Measurements from ENCODE around the gene PTPRZ1.

GRCh38 chr7:121931149-121931902, 58.4 kb downstream of the PTPRZ1 start:
- TF ChIP-seq TCF12 (IDR thresholded peaks at IDR 0.05; ENCODE audit: low read depth) (no peak), YY1 (IDR thresholded peaks at IDR 0.05; ENCODE audit: low read depth) (no peak), FOXM1 (IDR thresholded peaks at IDR 0.05; ENCODE audit: borderline replicate concordance, low read depth) (no peak), REST (IDR thresholded peaks at IDR 0.05; ENCODE audit: low read depth) (no peak), CEBPB (IDR thresholded peaks at IDR 0.05) (no peak), RAD21 (IDR thresholded peaks at IDR 0.05; ENCODE audit: low read depth) (no peak), TEAD4 (IDR thresholded peaks at IDR 0.05) (no peak), TAF1 (IDR thresholded peaks at IDR 0.05; ENCODE audit: low read depth) (no peak), EP300 (IDR thresholded peaks at IDR 0.05; ENCODE audit: borderline replicate concordance) (no peak), USF1 (IDR thresholded peaks at IDR 0.05) (no peak), ZBTB7A (IDR thresholded peaks at IDR 0.05; ENCODE audit: low read depth) (no peak), CREB1 (IDR thresholded peaks at IDR 0.05; ENCODE audit: low read depth) (no peak), MAX (IDR thresholded peaks at IDR 0.05) (no peak)
